Thyroid gland (tissue), 4 donors: ENCODE data around the gene BEND6. TPM values are rescaled to one million over a fixed set of nuclear protein-coding genes. Genes with fewer than 3 reads are reported as not detected.

Experiments
- DNase-seq, 2 donors: peaks; one replicate each; pipeline ENCODE4 v3.0.0-alpha.2; 2019
- H3K27ac ChIP-seq, 3 donors: fragments of 200-600 bp; sonication (generic); 1 replicate in 2 of 3; 2 replicates in 1 of 3; pipeline ENCODE4 v1.5.1; 2016 to 2019; ENCODE audit warnings: mild to moderate bottlenecking in 1 of 3, moderate library complexity in 1 of 3
- H3K27me3 ChIP-seq: fragments of 200-600 bp; sonication (generic); one replicate; pipeline ENCODE4 v1.5.1; 2019
- H3K36me3 ChIP-seq, 2 donors: fragments of 200-600 bp; sonication (generic); one replicate each; pipeline ENCODE4 v1.5.1; 2016 to 2019
- H3K4me1 ChIP-seq, 2 donors: fragments of 200-600 bp; sonication (generic); one replicate each; pipeline ENCODE4 v1.5.1; 2017 to 2019
- H3K4me3 ChIP-seq, 3 donors: fragments of 200-600 bp; sonication (generic); replicated peaks in 1 of 3; 1 replicate in 2 of 3; 2 replicates in 1 of 3; pipeline ENCODE4 v1.5.1; 2016; ENCODE audit warnings: mild to moderate bottlenecking in 1 of 3
- H3K9me3 ChIP-seq: fragments of 200-600 bp; sonication (generic); one replicate; pipeline ENCODE4 v1.5.1; 2017
- POLR2A ChIP-seq, 2 donors: fragments of 450-650 bp; IDR thresholded peaks; one replicate each; pipeline ENCODE4 v1.6.1; 2017; ENCODE audit warnings: antibody characterized with exemption in 2 of 2, mild to moderate bottlenecking in 2 of 2, moderate library complexity in 1 of 2
- WGBS, 2 donors: methylation state at CpG; one replicate each; pipeline ENCODE4 v1.1.5; 2017; 5-methylcytosine and 5-hydroxymethylcytosine counted together
- intact Hi-C: fragments of 100-400 bp; cut with DNase I; formaldehyde crosslinking; loops from one replicate; pipeline ENCODE4 v1.15.1; 2023
- total RNA-seq, 4 donors: library from RNA; depleted of rRNA; stranded (reverse); fragments of >200 nt; gene quantifications; one replicate each; pipeline ENCODE4 v1.2.3, GENCODE V29; 2016
- TF ChIP-seq, protein P1 (sequence below), 6 experiments: fragments of 200-600 bp in 3 of 6; fragments of 450-650 bp in 3 of 6; sonication (generic) in 3 of 6; IDR thresholded peaks; one replicate each; pipeline ENCODE4 v1.5.1; 2016 to 2019; ENCODE audit warnings: antibody characterized with exemption in 6 of 6, mild to moderate bottlenecking in 2 of 6, inconsistent platforms in 1 of 6, moderate library complexity in 1 of 6

Gene BEND6
- total RNA-seq, 4 donors from 2014 or later = 1.1 to 7.1 (median 3.0) TPM

DNA sequence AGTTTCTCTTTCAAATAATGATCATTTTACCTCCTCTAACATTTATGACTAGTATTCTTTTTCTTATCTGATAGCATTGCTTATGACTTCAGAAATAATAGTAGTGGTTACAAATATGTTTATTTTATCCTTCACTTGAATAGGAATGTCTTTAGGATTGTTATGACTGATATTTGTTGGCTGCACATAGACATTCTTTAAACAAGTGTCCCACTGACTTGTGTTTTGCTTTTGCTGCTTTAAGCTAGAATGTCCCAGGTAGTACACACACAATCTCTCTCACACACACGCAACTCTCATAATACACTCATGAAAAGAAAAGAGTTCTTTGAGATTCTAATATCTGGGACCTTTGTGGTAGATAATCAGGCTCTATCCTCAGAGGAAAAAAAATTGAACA is 113.2 kb downstream of the BEND6 start:
- 94 to 96% methylated on average over 1 of the region's 1 CpG for WGBS, 2 donors
- Histone ChIP-seq H3K9me3 (no peaks in the 10 kb centered on the region), H3K27ac (no peak overlapping the region), H3K4me1 (no peaks in the 10 kb centered on the region), H3K36me3 (peaks cover 0 to 5% of the 10 kb centered on the region in 2 donors), H3K27me3 (no peaks in the 10 kb centered on the region), H3K4me3 (no peak overlapping the region)
- no peak for DNase-seq
- TF ChIP-seq POLR2A (IDR thresholded peaks at IDR 0.05) = no peak
- TF ChIP-seq, protein P1, sequence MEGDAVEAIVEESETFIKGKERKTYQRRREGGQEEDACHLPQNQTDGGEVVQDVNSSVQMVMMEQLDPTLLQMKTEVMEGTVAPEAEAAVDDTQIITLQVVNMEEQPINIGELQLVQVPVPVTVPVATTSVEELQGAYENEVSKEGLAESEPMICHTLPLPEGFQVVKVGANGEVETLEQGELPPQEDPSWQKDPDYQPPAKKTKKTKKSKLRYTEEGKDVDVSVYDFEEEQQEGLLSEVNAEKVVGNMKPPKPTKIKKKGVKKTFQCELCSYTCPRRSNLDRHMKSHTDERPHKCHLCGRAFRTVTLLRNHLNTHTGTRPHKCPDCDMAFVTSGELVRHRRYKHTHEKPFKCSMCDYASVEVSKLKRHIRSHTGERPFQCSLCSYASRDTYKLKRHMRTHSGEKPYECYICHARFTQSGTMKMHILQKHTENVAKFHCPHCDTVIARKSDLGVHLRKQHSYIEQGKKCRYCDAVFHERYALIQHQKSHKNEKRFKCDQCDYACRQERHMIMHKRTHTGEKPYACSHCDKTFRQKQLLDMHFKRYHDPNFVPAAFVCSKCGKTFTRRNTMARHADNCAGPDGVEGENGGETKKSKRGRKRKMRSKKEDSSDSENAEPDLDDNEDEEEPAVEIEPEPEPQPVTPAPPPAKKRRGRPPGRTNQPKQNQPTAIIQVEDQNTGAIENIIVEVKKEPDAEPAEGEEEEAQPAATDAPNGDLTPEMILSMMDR (IDR thresholded peaks at IDR 0.05) = no peak
- intact Hi-C loops = no loop called here

DNA sequence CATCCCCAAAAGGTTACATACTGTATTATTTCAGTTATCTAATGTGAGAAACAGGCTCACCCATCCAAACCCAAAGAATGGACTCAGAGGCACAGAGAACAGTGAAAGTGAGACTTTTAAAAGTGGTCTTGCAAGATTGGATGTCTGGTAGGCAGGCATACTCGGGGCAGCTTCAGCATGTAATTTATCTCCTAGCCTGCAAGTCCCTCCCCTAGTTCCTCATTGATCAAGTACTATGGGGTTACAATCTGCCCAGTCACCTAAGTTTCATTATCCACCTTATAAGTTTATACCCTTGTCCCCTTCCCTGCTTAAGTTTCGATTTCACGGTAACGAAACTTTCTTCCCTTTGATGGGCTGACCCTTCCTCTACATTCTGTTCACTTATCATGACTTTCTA is 114.3 kb downstream of the BEND6 start:
- Histone ChIP-seq H3K9me3 (no peaks in the 10 kb centered on the region), H3K27ac (no peak overlapping the region), H3K4me3 (no peak overlapping the region), H3K36me3 (peaks cover 0 to 3% of the 10 kb centered on the region in 2 donors), H3K27me3 (no peaks in the 10 kb centered on the region), H3K4me1 (no peaks in the 10 kb centered on the region)
- intact Hi-C loops = no loop called here
- no peak for DNase-seq
- TF ChIP-seq POLR2A (IDR thresholded peaks at IDR 0.05) = no peak
- TF ChIP-seq, protein P1 (IDR thresholded peaks at IDR 0.05) = no peak
- WGBS, 2 donors = 85 to 86% methylated on average over 4 of the region's 4 CpGs

DNA sequence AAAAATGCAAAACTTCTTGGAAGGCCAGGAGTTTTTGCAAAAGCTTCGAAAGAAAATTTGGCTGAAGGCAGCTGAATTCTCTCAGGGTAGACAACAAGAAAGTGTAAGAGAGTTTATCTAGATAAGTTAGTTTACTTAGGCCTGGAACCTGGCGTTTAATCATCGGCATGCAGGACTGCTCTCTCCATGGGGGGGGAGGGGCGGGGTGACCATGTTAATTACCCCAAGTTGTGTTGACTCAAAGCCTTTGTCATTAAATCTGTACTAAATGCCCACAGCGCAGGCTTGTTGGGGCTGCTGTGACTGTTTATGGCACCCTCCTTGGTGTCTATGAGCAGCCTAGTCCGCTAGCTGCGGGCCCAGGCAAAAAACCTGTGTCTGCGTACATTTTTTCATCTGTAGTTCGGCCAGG is 115.0 kb downstream of the BEND6 start:
- TF ChIP-seq, protein P1 (IDR thresholded peaks at IDR 0.05) = no peak
- no peak for TF ChIP-seq POLR2A (IDR thresholded peaks at IDR 0.05)

DNA sequence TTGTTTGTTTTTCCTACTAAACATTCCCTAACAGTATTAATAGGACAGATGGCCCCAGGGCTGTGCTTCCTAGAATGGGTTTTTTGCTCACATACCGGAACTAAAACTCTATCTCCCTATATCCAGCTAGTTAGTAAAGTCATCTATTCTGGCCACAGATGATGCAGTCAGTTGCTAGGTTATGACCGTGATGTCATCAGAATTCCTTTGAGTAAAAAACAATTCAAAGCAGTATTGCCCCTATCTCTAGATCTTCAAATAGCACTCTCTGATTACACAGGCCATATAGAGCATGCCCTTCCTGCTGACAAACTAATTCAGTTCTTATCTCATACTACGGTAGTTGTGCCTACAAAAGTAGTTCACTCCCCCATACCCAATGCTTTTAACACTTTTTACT is 117.2 kb downstream of the BEND6 start:
- Histone ChIP-seq H3K4me3 (no peak overlapping the region), H3K4me1 (no peaks in the 10 kb centered on the region), H3K27ac (no peak overlapping the region), H3K27me3 (no peaks in the 10 kb centered on the region), H3K36me3 (no peaks in the 10 kb centered on the region), H3K9me3 (no peaks in the 10 kb centered on the region)
- intact Hi-C loops = no loop called here
- no peak for DNase-seq
- WGBS, 2 donors = 91 to 94% methylated on average over 3 of the region's 3 CpGs
- TF ChIP-seq POLR2A (IDR thresholded peaks at IDR 0.05) = no peak
- TF ChIP-seq, protein P1 (IDR thresholded peaks at IDR 0.05) = no peak

More for the DNA sequence above, 115.0 kb downstream of the BEND6 start:
- DNase-seq = no peak
- no peaks in the 10 kb centered on the region for H3K36me3 ChIP-seq
- intact Hi-C loops = no loop called here
- H3K27me3 ChIP-seq = no peaks in the 10 kb centered on the region
- no peak overlapping the region for H3K4me3 ChIP-seq
- H3K9me3 ChIP-seq = no peaks in the 10 kb centered on the region
- no peaks in the 10 kb centered on the region for H3K4me1 ChIP-seq
- no peak overlapping the region for H3K27ac ChIP-seq
- 84% methylated on average over 9 of the region's 9 CpGs for WGBS, 2 donors

DNA sequence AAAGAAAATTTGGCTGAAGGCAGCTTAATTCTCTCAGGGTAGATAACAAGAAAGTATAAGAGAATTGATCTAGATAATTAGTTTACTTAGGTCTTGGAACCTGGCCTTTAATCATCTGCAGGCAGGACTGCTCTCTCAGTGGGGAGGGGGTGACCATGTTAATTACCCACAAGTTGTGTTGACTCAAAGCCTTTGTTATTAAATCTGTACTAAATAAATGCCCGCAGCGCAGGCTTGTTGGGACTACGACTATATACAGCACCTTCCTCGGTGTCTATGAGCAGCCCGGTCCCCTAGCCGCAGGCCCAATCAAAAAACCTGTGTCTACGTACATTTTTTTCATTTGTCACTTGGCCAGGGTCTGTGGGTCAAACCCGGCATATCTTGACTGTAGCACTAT is 119.5 kb downstream of the BEND6 start:
- no peaks in the 10 kb centered on the region for H3K36me3 ChIP-seq
- no peaks in the 10 kb centered on the region for H3K27me3 ChIP-seq
- no peak for DNase-seq
- no peak overlapping the region for H3K27ac ChIP-seq
- H3K4me1 ChIP-seq = no peaks in the 10 kb centered on the region
- TF ChIP-seq, protein P1 (IDR thresholded peaks at IDR 0.05) = no peak
- no peak for TF ChIP-seq POLR2A (IDR thresholded peaks at IDR 0.05)
- no peak overlapping the region for H3K4me3 ChIP-seq
- intact Hi-C loops = no loop called here
- WGBS, 2 donors = 93 to 94% methylated on average over 8 of the region's 8 CpGs
- H3K9me3 ChIP-seq = no peaks in the 10 kb centered on the region
